GM12801 (cell line): ENCODE measurements around the gene KRT8.

Experiments
- TF ChIP-seq, protein P1 (sequence below): IDR thresholded peaks from one replicate; pipeline ENCODE4 v1.5.1; 2011; ENCODE audit warnings: control low read depth; ENCODE audit not compliant: insufficient read length; ENCODE audit errors: extremely low read depth

The KRT8 gene

DNA sequence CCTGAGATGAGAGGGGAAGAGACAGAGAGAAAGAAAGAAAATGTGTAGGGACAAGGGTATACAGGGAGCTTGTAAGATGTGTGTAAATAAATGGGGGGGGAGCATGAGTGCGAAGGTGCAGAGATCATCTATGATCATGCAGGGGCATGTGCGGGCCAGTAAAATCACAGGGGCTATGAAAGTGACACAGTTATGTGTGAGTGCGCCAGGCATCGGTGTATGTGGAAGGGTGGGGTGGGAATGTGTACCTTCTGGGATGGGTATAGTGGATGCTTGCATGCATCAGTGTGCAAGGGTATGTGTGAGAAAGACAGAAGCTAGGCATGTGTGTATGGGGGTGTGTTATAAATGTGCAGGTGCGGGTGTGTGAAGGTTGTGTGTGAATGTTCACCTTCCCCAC, 37.7 kb downstream of the KRT8 start:
- TF ChIP-seq, protein P1, sequence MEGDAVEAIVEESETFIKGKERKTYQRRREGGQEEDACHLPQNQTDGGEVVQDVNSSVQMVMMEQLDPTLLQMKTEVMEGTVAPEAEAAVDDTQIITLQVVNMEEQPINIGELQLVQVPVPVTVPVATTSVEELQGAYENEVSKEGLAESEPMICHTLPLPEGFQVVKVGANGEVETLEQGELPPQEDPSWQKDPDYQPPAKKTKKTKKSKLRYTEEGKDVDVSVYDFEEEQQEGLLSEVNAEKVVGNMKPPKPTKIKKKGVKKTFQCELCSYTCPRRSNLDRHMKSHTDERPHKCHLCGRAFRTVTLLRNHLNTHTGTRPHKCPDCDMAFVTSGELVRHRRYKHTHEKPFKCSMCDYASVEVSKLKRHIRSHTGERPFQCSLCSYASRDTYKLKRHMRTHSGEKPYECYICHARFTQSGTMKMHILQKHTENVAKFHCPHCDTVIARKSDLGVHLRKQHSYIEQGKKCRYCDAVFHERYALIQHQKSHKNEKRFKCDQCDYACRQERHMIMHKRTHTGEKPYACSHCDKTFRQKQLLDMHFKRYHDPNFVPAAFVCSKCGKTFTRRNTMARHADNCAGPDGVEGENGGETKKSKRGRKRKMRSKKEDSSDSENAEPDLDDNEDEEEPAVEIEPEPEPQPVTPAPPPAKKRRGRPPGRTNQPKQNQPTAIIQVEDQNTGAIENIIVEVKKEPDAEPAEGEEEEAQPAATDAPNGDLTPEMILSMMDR: no peak

GRCh38 chr12:52865090-52865944, 39.6 kb downstream of the KRT8 start:
- TF ChIP-seq, protein P1: no peak

DNA sequence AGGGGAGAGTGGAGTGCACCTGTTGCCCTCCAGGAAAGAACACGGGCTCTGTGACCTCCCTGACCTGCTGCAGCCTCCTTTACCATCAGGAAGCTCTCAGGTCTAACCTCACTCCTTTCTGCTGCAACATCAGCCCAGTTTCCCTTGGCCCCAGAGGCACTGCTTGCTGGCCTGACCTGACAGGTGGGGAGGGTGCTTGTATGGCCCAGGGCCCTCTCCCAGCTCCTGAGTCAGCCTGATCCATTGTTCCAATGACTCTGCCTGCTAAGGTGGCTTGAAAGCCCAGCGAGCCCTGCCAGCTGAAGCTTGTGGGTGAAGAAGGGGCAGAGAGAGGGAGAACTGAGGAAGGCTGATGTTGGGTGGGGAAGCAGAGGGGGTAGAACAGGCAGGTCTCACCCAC, 42.9 kb downstream of the KRT8 start:
- TF ChIP-seq, protein P1: no peak

GRCh38 chr12:52861511-52861910, 43.4 kb downstream of the KRT8 start:
- TF ChIP-seq, protein P1: no peak

DNA sequence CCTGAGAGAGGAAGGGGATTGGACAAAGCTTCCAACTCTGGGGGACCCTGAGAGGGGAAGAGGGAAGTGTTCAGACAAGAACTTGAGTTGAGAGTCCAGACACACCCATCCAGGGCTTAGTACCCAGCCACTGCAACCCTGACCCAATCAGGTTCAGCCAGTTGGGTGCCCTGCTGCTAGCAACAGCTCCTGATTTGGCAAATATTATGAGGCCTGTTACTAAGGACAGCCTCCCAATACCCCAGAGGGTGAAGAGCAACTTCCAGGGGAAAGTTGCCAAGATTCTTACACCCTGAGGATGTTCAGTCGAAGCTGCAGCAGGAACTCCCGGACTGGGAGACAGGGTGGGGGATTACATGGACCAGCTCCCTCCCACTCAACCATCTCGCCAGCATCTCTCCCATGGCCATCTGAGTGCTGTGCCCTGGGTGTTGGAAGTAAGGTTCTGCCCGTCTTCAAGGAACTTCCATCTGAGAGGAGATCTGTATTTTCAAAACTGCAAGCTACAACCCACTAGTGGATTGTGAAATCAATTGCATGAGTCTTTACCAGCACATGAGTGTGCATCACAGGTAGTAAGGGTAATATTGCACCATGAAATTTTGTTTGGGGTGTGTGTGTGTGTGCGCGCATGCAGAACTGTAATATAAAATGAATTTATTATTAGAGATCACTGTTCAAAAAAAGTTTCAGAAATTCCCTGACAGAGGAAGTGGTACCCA, 44.6 kb downstream of the KRT8 start:
- TF ChIP-seq, protein P1: no peak

DNA sequence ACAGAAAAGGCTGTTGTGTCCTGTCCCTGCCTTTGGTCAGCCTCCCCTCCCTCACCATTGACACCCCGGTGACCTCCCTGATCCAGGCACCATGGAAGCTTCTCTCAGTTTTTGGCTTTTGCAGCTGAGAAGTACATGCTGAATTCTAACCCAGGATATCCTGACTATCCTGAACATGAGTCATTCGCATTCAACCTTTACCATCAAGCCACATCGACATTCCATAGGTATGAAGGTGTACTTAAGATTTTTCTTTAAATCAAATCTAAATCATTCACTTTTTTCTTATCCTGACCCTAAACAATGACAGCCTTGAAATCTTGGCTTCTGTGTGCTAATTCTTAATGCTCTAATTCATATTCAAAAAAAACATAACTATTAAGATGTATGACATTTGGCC, 47.4 kb downstream of the KRT8 start:
- TF ChIP-seq, protein P1: no peak

GRCh38 chr12:52856787-52857186, 48.1 kb downstream of the KRT8 start:
- TF ChIP-seq, protein P1: no peak
